DND-41 (cell line): ENCODE results near the gene AANAT.

ENCODE experiments used
- EZH2 ChIP-seq: IDR thresholded peaks from 3 replicates; pipeline ENCODE4 v1.6.1; 2012; ENCODE audit warnings: borderline replicate concordance, low read depth, mild to moderate bottlenecking, moderate library complexity, low read length, inconsistent platforms; ENCODE audit not compliant: severe bottlenecking
- TF ChIP-seq, protein P1 (sequence below): IDR thresholded peaks from 2 replicates; pipeline ENCODE4 v1.5.1; 2012; ENCODE audit warnings: borderline replicate concordance, low read length, moderate library complexity, mild to moderate bottlenecking; ENCODE audit not compliant: poor library complexity, severe bottlenecking; ENCODE audit errors: extremely low read depth

- TF ChIP-seq, protein P1, sequence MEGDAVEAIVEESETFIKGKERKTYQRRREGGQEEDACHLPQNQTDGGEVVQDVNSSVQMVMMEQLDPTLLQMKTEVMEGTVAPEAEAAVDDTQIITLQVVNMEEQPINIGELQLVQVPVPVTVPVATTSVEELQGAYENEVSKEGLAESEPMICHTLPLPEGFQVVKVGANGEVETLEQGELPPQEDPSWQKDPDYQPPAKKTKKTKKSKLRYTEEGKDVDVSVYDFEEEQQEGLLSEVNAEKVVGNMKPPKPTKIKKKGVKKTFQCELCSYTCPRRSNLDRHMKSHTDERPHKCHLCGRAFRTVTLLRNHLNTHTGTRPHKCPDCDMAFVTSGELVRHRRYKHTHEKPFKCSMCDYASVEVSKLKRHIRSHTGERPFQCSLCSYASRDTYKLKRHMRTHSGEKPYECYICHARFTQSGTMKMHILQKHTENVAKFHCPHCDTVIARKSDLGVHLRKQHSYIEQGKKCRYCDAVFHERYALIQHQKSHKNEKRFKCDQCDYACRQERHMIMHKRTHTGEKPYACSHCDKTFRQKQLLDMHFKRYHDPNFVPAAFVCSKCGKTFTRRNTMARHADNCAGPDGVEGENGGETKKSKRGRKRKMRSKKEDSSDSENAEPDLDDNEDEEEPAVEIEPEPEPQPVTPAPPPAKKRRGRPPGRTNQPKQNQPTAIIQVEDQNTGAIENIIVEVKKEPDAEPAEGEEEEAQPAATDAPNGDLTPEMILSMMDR = no peak
- TF ChIP-seq EZH2 = no peak
These were observed 46.4 kb upstream of the AANAT start for GRCh38 chr17:76421044-76421407.
